Ishikawa (cell line): Measurements from ENCODE around the gene GNL2.
A peak's percentile ranks its signal among the peaks of the same experiment; 100 is the strongest.

Source experiments
- CEBPB ChIP-seq: IDR thresholded peaks from 2 replicates; pipeline ENCODE4 v1.6.1; 2012
- CREB1 ChIP-seq: IDR thresholded peaks from 2 replicates; pipeline ENCODE4 v1.6.1; 2012; ENCODE audit warnings: low read depth
- EGR1 ChIP-seq: IDR thresholded peaks from 2 replicates; pipeline ENCODE4 v1.6.1; 2012
- EP300 ChIP-seq: IDR thresholded peaks from 2 replicates; pipeline ENCODE4 v1.6.1; 2012; ENCODE audit warnings: borderline replicate concordance
- FOXM1 ChIP-seq: IDR thresholded peaks from 2 replicates; pipeline ENCODE4 v1.6.1; 2012; ENCODE audit warnings: low read depth, borderline replicate concordance
- MAX ChIP-seq: IDR thresholded peaks from 2 replicates; pipeline ENCODE4 v1.6.1; 2012
- NFIC ChIP-seq: IDR thresholded peaks from 2 replicates; pipeline ENCODE4 v1.6.1; 2012
- RAD21 ChIP-seq: IDR thresholded peaks from 2 replicates; pipeline ENCODE4 v1.6.1; 2012; ENCODE audit warnings: low read depth
- REST ChIP-seq: IDR thresholded peaks from 2 replicates; pipeline ENCODE4 v1.6.1; 2012; ENCODE audit warnings: low read depth, mild to moderate bottlenecking
- TAF1 ChIP-seq: IDR thresholded peaks from 2 replicates; pipeline ENCODE4 v1.6.1; 2012; ENCODE audit warnings: low read depth, mild to moderate bottlenecking
- TCF12 ChIP-seq: IDR thresholded peaks from 2 replicates; pipeline ENCODE4 v1.6.1; 2012; ENCODE audit warnings: low read depth
- TEAD4 ChIP-seq: IDR thresholded peaks from 2 replicates; pipeline ENCODE4 v1.6.1; 2012
- USF1 ChIP-seq: IDR thresholded peaks from 2 replicates; pipeline ENCODE4 v1.6.1; 2012
- YY1 ChIP-seq: IDR thresholded peaks from 2 replicates; pipeline ENCODE4 v1.6.1; 2012; ENCODE audit warnings: low read depth
- ZBTB7A ChIP-seq: IDR thresholded peaks from 2 replicates; pipeline ENCODE4 v1.6.1; 2012; ENCODE audit warnings: low read depth

The GNL2 gene

GRCh38 chr1:37609994-37610393 lies 14.3 kb upstream of the GNL2 start:
- no peak for TF ChIP-seq MAX
- no peak for TF ChIP-seq FOXM1
- TF ChIP-seq USF1 = no peak
- TF ChIP-seq CREB1 = no peak
- TF ChIP-seq YY1 = no peak
- TF ChIP-seq CEBPB = no peak
- no peak for TF ChIP-seq REST
- TF ChIP-seq TAF1 = no peak

GRCh38 chr1:37609002-37609401 lies 13.3 kb upstream of the GNL2 start:
- TF ChIP-seq TCF12 (no peak), CREB1 (no peak), YY1 (no peak), EGR1 (no peak), RAD21 (no peak), ZBTB7A (no peak), CEBPB (no peak), TEAD4 (no peak), REST (no peak), TAF1 (no peak), USF1 (no peak), NFIC (no peak), MAX (no peak), EP300 (no peak), FOXM1 (no peak)

GRCh38 chr1:37606481-37607263 lies 10.9 kb upstream of the GNL2 start:
- TF ChIP-seq RAD21 (no peak), TCF12 (no peak), CEBPB (0 out of 2 replicates have a peak, but pooled peaks have one; percentile 16)

GRCh38 chr1:37605806-37606474 lies 10.2 kb upstream of the GNL2 start:
- TF ChIP-seq MAX (no peak), FOXM1 (no peak), CEBPB (no peak), EGR1 (no peak), NFIC (no peak), RAD21 (no peak), EP300 (no peak), ZBTB7A (no peak), REST (no peak), CREB1 (no peak), YY1 (no peak), TCF12 (no peak), TEAD4 (no peak), USF1 (no peak), TAF1 (no peak)
